HFFc6 (cell line): ENCODE measurements around the gene FAM229B. TPM values are rescaled to one million over a fixed set of nuclear protein-coding genes. Genes with fewer than 3 reads are reported as not detected.

ENCODE experiments used
- DNase-seq: peaks from one replicate; pipeline ENCODE4 v3.0.0-alpha.2; 2018
- H3K27ac Mint-ChIP-seq: 2 replicates; pipeline ENCODE4 v1.8.0; 2020; ENCODE audit warnings: mild to moderate bottlenecking, mixed read lengths
- H3K27me3 Mint-ChIP-seq: 2 replicates; pipeline ENCODE4 v1.8.0; 2021; ENCODE audit warnings: mild to moderate bottlenecking, moderate library complexity, mixed read lengths; ENCODE audit not compliant: insufficient read depth
- H3K36me3 Mint-ChIP-seq: 2 replicates; pipeline ENCODE4 v1.8.0; 2021; ENCODE audit warnings: low read depth, mixed read lengths
- H3K4me1 Mint-ChIP-seq: 2 replicates; pipeline ENCODE4 v1.8.0; 2020; ENCODE audit warnings: low read depth, mixed read lengths
- H3K4me3 Mint-ChIP-seq: 2 replicates; pipeline ENCODE4 v1.8.0; 2020; ENCODE audit warnings: mild to moderate bottlenecking, moderate library complexity, mixed read lengths
- H3K9me3 Mint-ChIP-seq: 2 replicates; pipeline ENCODE4 v1.8.0; 2020; ENCODE audit warnings: mild to moderate bottlenecking, mixed read lengths
- CTCF ChIP-seq: fragments of 200-600 bp; sonication (generic); IDR thresholded peaks from 2 replicates; pipeline ENCODE4 v1.5.0; 2021; ENCODE audit warnings: antibody characterized with exemption, mild to moderate bottlenecking
- long read RNA-seq: library from polyadenylated mRNA; unstranded; transcript quantifications from one replicate; pipeline ENCODE4 v2.0.0, GENCODE V29; 2019
- total RNA-seq, 6 experiments: library from RNA; stranded (reverse); fragmentation: NEBNext Ultra II Directional; extraction: Animal tissue kit (Norgen Biotek cat#: 25700); gene quantifications; 2 replicates in 1 of 6; 3 replicates in 5 of 6; pipeline ENCODE4 v1.2.3, GENCODE V29; 2021

Gene FAM229B
- 10 to 100 TPM; 30.2 to 36.2 (median 33.7) TPM for total RNA-seq
- long read RNA-seq, transcript FAM229B-201 (4 exons, 2,543 nt) = major isoform, 29 of 36 reads
- long read RNA-seq, partial matches to known transcripts = 1 of 36 reads
- long read RNA-seq, other reads (novel, unspliced or antisense) = 6 of 36 reads

DNA sequence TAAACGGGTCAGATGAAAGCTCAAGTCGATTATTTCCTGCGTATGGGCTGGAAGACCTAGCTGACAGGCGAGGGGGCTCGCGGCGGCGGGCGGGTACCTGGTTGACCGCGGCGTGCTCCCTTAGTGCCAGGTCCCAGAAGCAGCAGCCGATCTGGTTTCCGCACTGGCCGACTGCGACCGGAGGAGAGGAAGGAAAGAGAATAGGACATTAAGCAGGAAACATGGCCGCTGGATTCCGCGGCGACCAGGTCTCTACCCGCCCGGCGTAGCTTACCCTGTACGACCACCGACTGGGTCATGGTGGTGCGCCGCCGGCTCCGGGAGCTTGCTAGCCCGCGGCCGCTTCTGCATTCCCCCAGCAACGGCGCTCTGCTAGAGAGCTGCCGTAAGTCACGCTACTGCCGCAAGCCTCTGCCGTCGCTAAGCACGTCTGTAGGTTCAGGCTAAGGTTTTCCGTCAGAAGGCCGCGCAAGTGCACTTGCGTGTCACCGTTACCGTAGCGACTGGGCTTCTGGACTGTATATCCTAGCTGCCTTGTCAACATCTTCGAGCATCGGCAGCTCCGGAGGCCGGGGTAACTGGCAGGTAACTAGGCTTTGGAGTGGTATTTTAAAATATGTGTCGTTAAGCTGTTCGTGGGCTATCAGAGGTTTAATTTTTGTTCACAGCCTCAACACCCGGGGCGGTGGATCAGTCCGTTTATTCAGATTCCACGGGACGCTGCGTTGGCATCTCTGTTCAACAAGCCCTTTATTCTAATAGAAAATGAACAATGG lies at the start of gene FAM229B, which contains the start of gene TUBE1:
FAM229B (plus strand) TSS at position 456 of the 776 bp plus-strand sequence. CDS start 11,693 bp downstream, outside the sequence.
TUBE1 (minus strand) TSS at position 347 of the 776 bp plus-strand sequence; CDS start at position 299, 48 bp downstream.
- Mint-ChIP-seq H3K27me3 (peaks cover 2% of the 10 kb centered on the region), H3K36me3 (no peaks in the 10 kb centered on the region), H3K27ac (no peak within 1 kb of the TSS), H3K4me3 (0 out of 2 replicates have a peak within 1 kb of the TSS, but pooled peaks have one; percentile 6), H3K9me3 (no peaks in the 10 kb centered on the region), H3K4me1 (peaks cover 10% of the 10 kb centered on the region)
- TF ChIP-seq CTCF = no peak; the same call in 1 of the 2 replicates
- peak; percentile 97 for DNase-seq

GRCh38 chr6:112037783-112038216 lies 49.6 kb upstream of the FAM229B start:
- H3K4me1 Mint-ChIP-seq = peaks cover 78% of the 10 kb centered on the region
- peak overlapping the region; percentile 61 for H3K4me3 Mint-ChIP-seq
- no peaks in the 10 kb centered on the region for H3K27me3 Mint-ChIP-seq
- H3K36me3 Mint-ChIP-seq = no peaks in the 10 kb centered on the region
- peak; percentile 93 for DNase-seq
- peak overlapping the region; percentile 81 for H3K27ac Mint-ChIP-seq
- TF ChIP-seq CTCF = no peak
- no peaks in the 10 kb centered on the region for H3K9me3 Mint-ChIP-seq

DNA sequence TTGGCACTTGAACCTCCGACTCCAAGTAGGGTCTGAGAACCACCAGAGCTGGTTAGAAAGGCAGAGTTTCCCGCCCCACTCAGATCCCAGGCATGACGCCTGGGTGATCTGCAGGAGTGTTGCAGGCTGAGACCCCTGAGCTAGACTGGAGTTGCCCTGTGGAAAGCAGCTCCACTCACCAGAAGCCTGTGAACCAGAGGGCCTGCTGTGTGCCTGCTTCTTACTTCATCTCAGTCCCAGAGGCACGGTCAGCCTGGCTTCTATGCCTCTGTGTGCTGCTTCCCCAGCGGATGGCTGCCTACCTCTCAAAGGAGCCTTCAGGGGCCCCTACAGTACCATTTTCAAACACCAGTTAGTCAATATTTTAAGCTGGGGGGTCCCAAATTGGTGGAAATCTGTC lies 49.1 kb upstream of the FAM229B start:
- no peak for TF ChIP-seq CTCF
- Mint-ChIP-seq H3K4me3 (peak overlapping the region; percentile 61), H3K36me3 (no peaks in the 10 kb centered on the region), H3K27me3 (no peaks in the 10 kb centered on the region), H3K27ac (peak overlapping the region; percentile 81), H3K9me3 (no peaks in the 10 kb centered on the region), H3K4me1 (peaks cover 80% of the 10 kb centered on the region)
- no peak for DNase-seq

GRCh38 chr6:112038756-112039430 lies 48.5 kb upstream of the FAM229B start:
- H3K27ac Mint-ChIP-seq = peak overlapping the region; percentile 81
- H3K27me3 Mint-ChIP-seq = no peaks in the 10 kb centered on the region
- H3K36me3 Mint-ChIP-seq = no peaks in the 10 kb centered on the region
- no peak for DNase-seq
- no peaks in the 10 kb centered on the region for H3K9me3 Mint-ChIP-seq
- peaks cover 84% of the 10 kb centered on the region for H3K4me1 Mint-ChIP-seq
- TF ChIP-seq CTCF = no peak
- peak overlapping the region; percentile 61; the same call in 1 of the 2 replicates for H3K4me3 Mint-ChIP-seq

DNA sequence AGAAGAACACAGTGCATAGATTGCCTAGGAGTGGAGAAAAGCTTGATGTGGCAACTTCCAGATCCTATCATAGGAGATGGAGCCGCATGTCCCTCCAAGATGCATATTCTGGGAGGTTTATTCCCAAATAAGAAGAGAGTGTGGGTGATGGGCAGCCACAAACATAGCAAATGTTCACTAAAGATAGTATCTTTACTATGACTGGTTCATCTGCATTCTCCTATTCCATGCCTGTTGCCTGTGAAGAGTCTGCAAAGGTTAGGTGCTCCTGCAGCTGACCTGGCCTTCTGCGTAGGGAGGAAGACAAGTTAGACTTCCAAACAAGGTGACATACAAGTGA lies 48.0 kb upstream of the FAM229B start:
- H3K4me1 Mint-ChIP-seq = peaks cover 89% of the 10 kb centered on the region
- no peak for DNase-seq
- H3K36me3 Mint-ChIP-seq = no peaks in the 10 kb centered on the region
- no peaks in the 10 kb centered on the region for H3K9me3 Mint-ChIP-seq
- H3K27ac Mint-ChIP-seq = peak overlapping the region; percentile 81
- peak overlapping the region; percentile 61; the same call in 1 of the 2 replicates for H3K4me3 Mint-ChIP-seq
- no peaks in the 10 kb centered on the region for H3K27me3 Mint-ChIP-seq
- TF ChIP-seq CTCF = no peak
